Vagina (tissue), 2 donors: Measurements from ENCODE around the gene OPRD1. TPM values are rescaled to one million over a fixed set of nuclear protein-coding genes. Genes with fewer than 3 reads are reported as not detected.

ENCODE experiments used
- DNase-seq, 2 donors: peaks; one replicate each; pipeline ENCODE4 v3.0.0-alpha.2; 2017; ENCODE audit errors: extremely low spot score in 2 of 2
- H3K27ac ChIP-seq: fragments of 200-600 bp; sonication (generic); one replicate; pipeline ENCODE4 v1.5.1; 2019
- H3K27me3 ChIP-seq: fragments of 200-600 bp; sonication (generic); one replicate; pipeline ENCODE4 v1.5.1; 2019
- H3K36me3 ChIP-seq, 2 donors: fragments of 200-600 bp; sonication (generic); one replicate each; pipeline ENCODE4 v1.5.1; 2017 to 2019
- H3K4me1 ChIP-seq: fragments of 200-600 bp; sonication (generic); one replicate; pipeline ENCODE4 v1.5.1; 2019
- H3K4me3 ChIP-seq, 2 donors: fragments of 200-600 bp; sonication (generic); 1 replicate in 1 of 2; 2 replicates in 1 of 2; pipeline ENCODE4 v1.5.1; 2016 to 2019
- H3K9me3 ChIP-seq: fragments of 200-600 bp; sonication (generic); one replicate; pipeline ENCODE4 v1.5.1; 2019
- POLR2A ChIP-seq, 2 donors: fragments of 450-650 bp; IDR thresholded peaks; one replicate each; pipeline ENCODE4 v1.6.1; 2017; ENCODE audit warnings: antibody characterized with exemption in 2 of 2, mild to moderate bottlenecking in 2 of 2, moderate library complexity in 2 of 2
- POLR2AphosphoS5 ChIP-seq, 2 donors: sonication (generic); formaldehyde crosslinking; IDR thresholded peaks; one replicate each; pipeline ENCODE4 v1.9.0; 2017; ENCODE audit warnings: antibody characterized with exemption in 2 of 2, mild to moderate bottlenecking in 2 of 2, low read depth in 1 of 2; ENCODE audit not compliant: insufficient read depth in 1 of 2
- intact Hi-C: fragments of 100-400 bp; cut with DNase I; formaldehyde crosslinking; loops from one replicate; pipeline ENCODE4 v1.15.1; 2023
- total RNA-seq: library from RNA; depleted of rRNA; stranded (reverse); fragments of >200 nt; gene quantifications from one replicate; pipeline ENCODE4 v1.2.3, GENCODE V29; 2016
- TF ChIP-seq, protein P1 (sequence below), 3 experiments: fragments of 450-650 bp in 2 of 3; fragments of 200-600 bp in 1 of 3; sonication (generic) in 1 of 3; IDR thresholded peaks; one replicate each; pipeline ENCODE4 v1.5.1; 2017 to 2019; ENCODE audit warnings: antibody characterized with exemption in 3 of 3, mild to moderate bottlenecking in 2 of 3, moderate library complexity in 2 of 3

OPRD1 gene
- total RNA-seq, 1 donor from 2014 or later = 2.2 TPM

DNA sequence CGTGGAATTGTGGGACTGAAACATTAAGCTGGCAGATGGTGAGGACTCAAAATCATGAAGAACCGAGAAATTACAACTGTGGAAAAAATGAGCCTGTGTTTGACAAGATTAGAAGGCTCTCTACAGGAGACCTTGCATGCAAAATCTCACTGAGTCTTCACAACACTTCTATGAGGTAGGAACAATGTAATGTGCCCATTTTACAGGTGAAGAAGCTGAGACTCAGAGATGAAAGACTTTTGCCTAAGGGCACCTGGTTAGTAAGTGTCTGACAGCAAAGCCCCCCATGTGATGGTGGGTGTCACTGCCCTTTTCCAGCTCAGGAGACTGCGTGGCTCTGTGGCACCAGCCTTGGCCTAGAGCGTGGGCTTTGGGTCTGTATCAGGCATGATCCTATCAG lies 21.0 kb downstream of the OPRD1 start:
- TF ChIP-seq, protein P1, sequence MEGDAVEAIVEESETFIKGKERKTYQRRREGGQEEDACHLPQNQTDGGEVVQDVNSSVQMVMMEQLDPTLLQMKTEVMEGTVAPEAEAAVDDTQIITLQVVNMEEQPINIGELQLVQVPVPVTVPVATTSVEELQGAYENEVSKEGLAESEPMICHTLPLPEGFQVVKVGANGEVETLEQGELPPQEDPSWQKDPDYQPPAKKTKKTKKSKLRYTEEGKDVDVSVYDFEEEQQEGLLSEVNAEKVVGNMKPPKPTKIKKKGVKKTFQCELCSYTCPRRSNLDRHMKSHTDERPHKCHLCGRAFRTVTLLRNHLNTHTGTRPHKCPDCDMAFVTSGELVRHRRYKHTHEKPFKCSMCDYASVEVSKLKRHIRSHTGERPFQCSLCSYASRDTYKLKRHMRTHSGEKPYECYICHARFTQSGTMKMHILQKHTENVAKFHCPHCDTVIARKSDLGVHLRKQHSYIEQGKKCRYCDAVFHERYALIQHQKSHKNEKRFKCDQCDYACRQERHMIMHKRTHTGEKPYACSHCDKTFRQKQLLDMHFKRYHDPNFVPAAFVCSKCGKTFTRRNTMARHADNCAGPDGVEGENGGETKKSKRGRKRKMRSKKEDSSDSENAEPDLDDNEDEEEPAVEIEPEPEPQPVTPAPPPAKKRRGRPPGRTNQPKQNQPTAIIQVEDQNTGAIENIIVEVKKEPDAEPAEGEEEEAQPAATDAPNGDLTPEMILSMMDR (IDR thresholded peaks at IDR 0.05) = no peak
- TF ChIP-seq POLR2AphosphoS5 (IDR thresholded peaks at IDR 0.05; ENCODE audit: insufficient read depth in 1 of 2, low read depth in 1 of 2) (no peak), POLR2A (IDR thresholded peaks at IDR 0.05) (no peak)
- intact Hi-C loops = no loop called here
- H3K27ac ChIP-seq = no peak overlapping the region
- H3K4me1 ChIP-seq = no peaks in the 10 kb centered on the region
- H3K9me3 ChIP-seq = no peaks in the 10 kb centered on the region
- no peak overlapping the region for H3K4me3 ChIP-seq
- DNase-seq = no peak
- H3K27me3 ChIP-seq = no peaks in the 10 kb centered on the region
- no peaks in the 10 kb centered on the region for H3K36me3 ChIP-seq

DNA sequence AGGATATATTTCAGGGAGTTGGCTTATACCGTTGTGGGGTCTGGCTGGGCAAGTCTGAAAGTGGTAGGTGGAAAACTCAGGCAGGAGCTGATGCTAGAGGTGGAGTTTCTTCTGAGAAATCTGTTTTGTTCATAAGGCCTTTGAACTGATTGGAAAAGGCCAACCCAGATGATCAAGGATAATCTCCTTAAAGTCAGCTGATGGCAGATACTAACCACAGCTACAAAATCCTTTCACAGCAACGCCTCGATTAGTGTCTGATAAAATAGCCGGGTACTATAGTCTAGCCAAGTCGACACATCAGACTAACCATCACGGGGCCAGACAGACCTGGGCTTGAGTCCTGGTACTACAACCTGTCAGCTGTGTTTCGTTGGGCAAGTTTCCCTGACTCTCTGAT lies 21.4 kb downstream of the OPRD1 start:
- DNase-seq = no peak
- Histone ChIP-seq H3K9me3 (no peaks in the 10 kb centered on the region), H3K36me3 (no peaks in the 10 kb centered on the region), H3K27me3 (no peaks in the 10 kb centered on the region), H3K4me1 (no peaks in the 10 kb centered on the region), H3K27ac (no peak overlapping the region), H3K4me3 (no peak overlapping the region)
- intact Hi-C loops = no loop called here
- TF ChIP-seq POLR2AphosphoS5 (IDR thresholded peaks at IDR 0.05; ENCODE audit: insufficient read depth in 1 of 2, low read depth in 1 of 2) (no peak), POLR2A (IDR thresholded peaks at IDR 0.05) (no peak)
- TF ChIP-seq, protein P1 (IDR thresholded peaks at IDR 0.05) = no peak

DNA sequence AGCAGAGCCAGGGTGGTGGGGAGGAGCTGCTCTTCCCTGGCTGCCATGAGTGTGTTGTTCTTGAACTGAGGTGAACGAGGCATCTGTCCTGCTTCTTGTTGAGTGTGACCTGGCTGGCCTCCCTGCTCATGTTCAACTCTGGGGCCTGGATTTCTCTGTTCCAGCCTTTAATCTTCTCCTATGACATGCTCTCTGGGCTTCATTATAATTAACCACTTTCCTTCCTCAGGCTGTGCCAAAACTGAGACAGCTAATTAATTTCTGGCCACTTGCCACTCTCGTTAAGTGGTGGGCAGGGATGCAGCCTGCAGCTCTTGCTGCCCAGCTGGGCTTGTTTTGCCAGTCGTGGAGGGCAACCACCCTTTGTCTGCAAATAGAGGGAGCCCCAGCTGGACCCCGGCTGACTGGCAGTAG lies 23.3 kb downstream of the OPRD1 start:
- no peak overlapping the region for H3K27ac ChIP-seq
- DNase-seq = no peak
- H3K9me3 ChIP-seq = no peaks in the 10 kb centered on the region
- no peak overlapping the region for H3K4me3 ChIP-seq
- H3K36me3 ChIP-seq = no peaks in the 10 kb centered on the region
- no peaks in the 10 kb centered on the region for H3K4me1 ChIP-seq
- intact Hi-C loops = no loop called here
- TF ChIP-seq POLR2A (IDR thresholded peaks at IDR 0.05) = no peak
- no peak for TF ChIP-seq POLR2AphosphoS5 (IDR thresholded peaks at IDR 0.05; ENCODE audit: insufficient read depth in 1 of 2, low read depth in 1 of 2)
- TF ChIP-seq, protein P1 (IDR thresholded peaks at IDR 0.05) = no peak
- H3K27me3 ChIP-seq = no peaks in the 10 kb centered on the region

DNA sequence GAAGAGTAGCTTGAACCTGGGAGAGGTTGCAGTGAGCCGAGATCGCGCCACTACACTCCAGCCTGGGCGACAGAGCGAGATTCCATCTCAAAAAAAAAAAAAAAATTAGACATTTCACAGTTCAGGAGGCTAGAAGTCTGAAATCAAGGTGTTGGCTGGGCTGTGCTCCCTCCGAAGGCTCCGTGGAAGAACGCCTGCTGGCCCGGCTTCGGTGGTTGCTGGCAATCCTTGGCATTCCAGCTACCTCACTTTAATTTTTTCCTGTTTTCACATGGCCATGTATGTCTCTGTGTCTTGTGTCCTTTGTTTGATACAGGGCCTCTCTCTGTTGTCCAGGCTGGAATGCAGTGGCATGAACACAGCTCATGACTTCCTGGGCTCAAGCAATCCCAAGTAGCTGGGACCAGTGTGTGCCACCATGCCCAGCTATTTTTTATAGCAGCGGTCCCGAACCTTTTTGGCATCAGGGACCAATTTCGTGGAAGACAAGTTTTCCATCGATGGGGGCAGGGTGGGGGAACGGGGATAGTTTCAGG lies 24.5 kb downstream of the OPRD1 start:
- TF ChIP-seq POLR2AphosphoS5 (IDR thresholded peaks at IDR 0.05; ENCODE audit: insufficient read depth in 1 of 2, low read depth in 1 of 2) (no peak), POLR2A (IDR thresholded peaks at IDR 0.05) (no peak)
- TF ChIP-seq, protein P1 (IDR thresholded peaks at IDR 0.05) = no peak
- no peak overlapping the region for H3K27ac ChIP-seq

DNA sequence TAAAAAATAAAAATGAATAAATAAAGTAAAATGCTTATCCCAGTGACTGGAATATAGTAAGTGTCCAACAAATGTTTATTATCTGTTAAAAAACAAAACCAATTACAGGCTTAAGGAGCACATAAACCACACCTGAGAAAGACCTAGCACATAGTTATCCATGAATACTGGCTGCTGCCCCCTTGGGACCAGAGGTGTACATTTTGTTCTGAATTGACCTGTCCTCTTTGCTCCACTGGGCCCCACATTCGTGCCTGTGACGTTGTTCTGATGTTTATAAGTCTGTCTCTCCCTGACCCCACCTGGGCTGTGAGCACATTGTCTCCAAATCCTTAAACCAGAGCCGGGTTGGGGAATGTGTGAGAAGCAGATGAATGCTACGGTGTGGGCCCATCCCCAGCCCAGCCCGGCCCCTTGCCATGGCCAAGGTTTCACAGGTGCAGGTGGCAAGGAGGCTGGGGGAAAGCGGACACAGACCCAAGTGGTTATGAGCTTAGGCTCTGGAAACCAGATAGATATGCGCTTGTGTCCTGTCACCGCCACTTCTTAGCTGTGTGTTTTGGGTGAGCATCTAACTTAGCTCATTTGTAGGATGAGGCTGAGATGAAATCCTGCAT lies 29.1 kb downstream of the OPRD1 start:
- no peak for DNase-seq
- no peaks in the 10 kb centered on the region for H3K9me3 ChIP-seq
- H3K27ac ChIP-seq = no peak overlapping the region
- H3K4me3 ChIP-seq = no peak overlapping the region
- no peaks in the 10 kb centered on the region for H3K36me3 ChIP-seq
- H3K27me3 ChIP-seq = no peaks in the 10 kb centered on the region
- intact Hi-C loops = no loop called here
- TF ChIP-seq, protein P1 (IDR thresholded peaks at IDR 0.05) = no peak
- TF ChIP-seq POLR2AphosphoS5 (IDR thresholded peaks at IDR 0.05; ENCODE audit: insufficient read depth in 1 of 2, low read depth in 1 of 2) (no peak), POLR2A (IDR thresholded peaks at IDR 0.05) (no peak)
- no peaks in the 10 kb centered on the region for H3K4me1 ChIP-seq

More for the DNA sequence above, 24.5 kb downstream of the OPRD1 start:
- no peaks in the 10 kb centered on the region for H3K36me3 ChIP-seq
- intact Hi-C loops = no loop called here
- H3K4me1 ChIP-seq = no peaks in the 10 kb centered on the region
- H3K4me3 ChIP-seq = no peak overlapping the region
- no peaks in the 10 kb centered on the region for H3K27me3 ChIP-seq
- no peak for DNase-seq
- H3K9me3 ChIP-seq = no peaks in the 10 kb centered on the region
